Measurements from ENCODE around the gene ARID5B.

DNA sequence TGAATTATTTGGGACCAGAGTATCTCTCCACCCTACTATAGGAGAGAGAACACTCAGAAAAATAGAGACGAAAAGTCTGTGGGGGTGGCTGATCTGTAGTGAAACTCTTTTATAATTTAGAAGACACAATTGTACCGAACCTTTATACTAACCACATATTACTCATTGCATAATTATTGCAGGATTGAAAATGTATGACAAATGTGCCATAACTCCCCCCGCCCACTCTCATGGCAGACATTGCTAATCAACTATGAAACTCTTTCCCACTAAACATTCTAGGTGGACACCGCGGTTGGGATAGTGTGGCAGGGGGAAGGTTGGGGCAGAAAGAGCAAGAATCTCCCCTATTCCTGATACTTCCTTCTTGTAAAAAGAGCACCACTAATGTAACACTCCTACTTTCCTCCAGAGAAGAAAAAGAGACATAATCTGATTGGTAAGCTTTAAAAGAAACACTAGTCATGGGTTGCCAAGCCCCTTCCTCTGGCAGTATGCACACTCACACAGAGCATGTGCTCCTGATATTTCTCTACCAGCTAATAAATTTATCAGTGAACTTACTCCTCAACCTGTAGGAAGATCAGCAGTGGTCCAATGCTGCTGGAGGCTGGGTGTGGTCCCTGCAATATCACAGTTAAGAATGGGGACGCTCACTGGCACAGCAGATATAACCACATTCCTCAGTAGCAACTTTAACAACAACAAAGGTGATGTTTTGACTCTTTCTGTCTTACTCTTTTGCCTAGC, 18.7 kb upstream of the ARID5B start:
- TF ChIP-seq, protein P1, sequence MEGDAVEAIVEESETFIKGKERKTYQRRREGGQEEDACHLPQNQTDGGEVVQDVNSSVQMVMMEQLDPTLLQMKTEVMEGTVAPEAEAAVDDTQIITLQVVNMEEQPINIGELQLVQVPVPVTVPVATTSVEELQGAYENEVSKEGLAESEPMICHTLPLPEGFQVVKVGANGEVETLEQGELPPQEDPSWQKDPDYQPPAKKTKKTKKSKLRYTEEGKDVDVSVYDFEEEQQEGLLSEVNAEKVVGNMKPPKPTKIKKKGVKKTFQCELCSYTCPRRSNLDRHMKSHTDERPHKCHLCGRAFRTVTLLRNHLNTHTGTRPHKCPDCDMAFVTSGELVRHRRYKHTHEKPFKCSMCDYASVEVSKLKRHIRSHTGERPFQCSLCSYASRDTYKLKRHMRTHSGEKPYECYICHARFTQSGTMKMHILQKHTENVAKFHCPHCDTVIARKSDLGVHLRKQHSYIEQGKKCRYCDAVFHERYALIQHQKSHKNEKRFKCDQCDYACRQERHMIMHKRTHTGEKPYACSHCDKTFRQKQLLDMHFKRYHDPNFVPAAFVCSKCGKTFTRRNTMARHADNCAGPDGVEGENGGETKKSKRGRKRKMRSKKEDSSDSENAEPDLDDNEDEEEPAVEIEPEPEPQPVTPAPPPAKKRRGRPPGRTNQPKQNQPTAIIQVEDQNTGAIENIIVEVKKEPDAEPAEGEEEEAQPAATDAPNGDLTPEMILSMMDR (IDR thresholded peaks at IDR 0.05), result no peak
- no peak for TF ChIP-seq POLR2A (IDR thresholded peaks at IDR 0.05)
